Uterus (tissue), 4 donors: ENCODE results near the gene DIAPH2. TPM values are rescaled to one million over a fixed set of nuclear protein-coding genes. Genes with fewer than 3 reads are reported as not detected.
"Not testable (repeated sequence)": the region's sequence is repeated elsewhere in the genome, so short reads cannot be mapped to it uniquely, and the experiment has no call there.

ENCODE experiments used
- DNase-seq, 2 donors: peaks; one replicate each; pipeline ENCODE4 v3.0.0-alpha.2; 2019 to 2020
- H3K27ac ChIP-seq, 2 donors: fragments of 200-600 bp; sonication (generic); 1 replicate in 1 of 2; 2 replicates in 1 of 2; pipeline ENCODE4 v1.5.1; 2016 to 2018
- H3K27me3 ChIP-seq, 2 donors: fragments of 200-600 bp; sonication (generic); one replicate each; pipeline ENCODE4 v1.5.1; 2018 to 2019; ENCODE audit warnings: control low read depth in 1 of 2
- H3K36me3 ChIP-seq, 2 donors: fragments of 200-600 bp; sonication (generic); one replicate each; pipeline ENCODE4 v1.5.1; 2019; ENCODE audit warnings: control low read depth in 1 of 2
- H3K4me1 ChIP-seq, 2 donors: fragments of 200-600 bp; sonication (generic); one replicate each; pipeline ENCODE4 v1.5.1; 2018 to 2019; ENCODE audit warnings: control low read depth in 1 of 2
- H3K4me3 ChIP-seq, 2 donors: fragments of 200-600 bp; sonication (generic); 1 replicate in 1 of 2; 2 replicates in 1 of 2; pipeline ENCODE4 v1.5.1; 2018 to 2019; ENCODE audit warnings: mild to moderate bottlenecking in 1 of 2
- H3K9me3 ChIP-seq, 2 donors: fragments of 200-600 bp; sonication (generic); one replicate each; pipeline ENCODE4 v1.5.1; 2019; ENCODE audit warnings: control low read depth in 1 of 2
- POLR2A ChIP-seq, 2 donors: fragments of 450-650 bp; IDR thresholded peaks; one replicate each; pipeline ENCODE4 v1.6.1; 2016; ENCODE audit warnings: antibody characterized with exemption in 2 of 2, mild to moderate bottlenecking in 1 of 2, moderate library complexity in 1 of 2
- intact Hi-C: fragments of 100-400 bp; cut with DNase I; formaldehyde crosslinking; loops from one replicate; pipeline ENCODE4 v1.15.1; 2023; ENCODE audit warnings: low total_unique reads
- total RNA-seq, 4 donors: library from RNA; depleted of rRNA in 3 of 4; stranded (reverse); fragments of >200 nt in 3 of 4; gene quantifications; one replicate each; pipeline versions ENCODE4 v1.1.0 to v1.2.4, GENCODE V29; 2014 to 2023
- TF ChIP-seq, protein P1 (sequence below), 4 experiments: fragments of 200-600 bp in 2 of 4; fragments of 450-650 bp in 2 of 4; sonication (generic) in 2 of 4; IDR thresholded peaks; one replicate each; pipeline ENCODE4 v1.5.1; 2016 to 2019; ENCODE audit warnings: antibody characterized with exemption in 4 of 4, mild to moderate bottlenecking in 2 of 4, moderate library complexity in 1 of 4
- donor health status: DM: yes; HTN: yes; CAD: no.

Gene DIAPH2
- total RNA-seq, 4 donors from 2014 or later, result 16.7 to 41.5 (median 30.3) TPM

DNA sequence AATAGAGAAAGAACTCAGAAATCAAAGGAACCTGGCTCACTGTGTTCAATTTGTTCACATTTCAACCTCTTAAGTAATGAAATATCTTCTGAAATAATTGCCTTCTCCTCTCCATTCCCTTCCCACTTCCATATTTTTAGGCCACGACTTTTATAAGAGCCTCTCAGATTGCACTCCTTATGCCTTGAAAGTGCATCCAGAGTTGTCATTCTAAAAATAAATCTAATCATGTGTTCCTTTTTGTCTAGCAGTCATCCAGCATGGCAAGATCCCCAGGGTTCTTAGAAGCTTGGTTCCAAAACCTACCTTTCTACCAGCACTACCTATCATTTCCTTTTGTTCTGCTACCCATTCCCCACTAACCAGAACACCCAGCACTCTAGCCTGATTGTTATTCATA lies 156.7 kb downstream of the DIAPH2 start:
- DNase-seq, result no peak
- H3K27me3 ChIP-seq, result no peaks in the 10 kb centered on the region
- intact Hi-C loops, result no loop called here
- H3K4me3 ChIP-seq, result no peak overlapping the region
- no peaks in the 10 kb centered on the region for H3K36me3 ChIP-seq
- H3K27ac ChIP-seq, result no peak overlapping the region
- no peaks in the 10 kb centered on the region for H3K4me1 ChIP-seq
- TF ChIP-seq POLR2A (IDR thresholded peaks at IDR 0.05), result no peak
- TF ChIP-seq, protein P1, sequence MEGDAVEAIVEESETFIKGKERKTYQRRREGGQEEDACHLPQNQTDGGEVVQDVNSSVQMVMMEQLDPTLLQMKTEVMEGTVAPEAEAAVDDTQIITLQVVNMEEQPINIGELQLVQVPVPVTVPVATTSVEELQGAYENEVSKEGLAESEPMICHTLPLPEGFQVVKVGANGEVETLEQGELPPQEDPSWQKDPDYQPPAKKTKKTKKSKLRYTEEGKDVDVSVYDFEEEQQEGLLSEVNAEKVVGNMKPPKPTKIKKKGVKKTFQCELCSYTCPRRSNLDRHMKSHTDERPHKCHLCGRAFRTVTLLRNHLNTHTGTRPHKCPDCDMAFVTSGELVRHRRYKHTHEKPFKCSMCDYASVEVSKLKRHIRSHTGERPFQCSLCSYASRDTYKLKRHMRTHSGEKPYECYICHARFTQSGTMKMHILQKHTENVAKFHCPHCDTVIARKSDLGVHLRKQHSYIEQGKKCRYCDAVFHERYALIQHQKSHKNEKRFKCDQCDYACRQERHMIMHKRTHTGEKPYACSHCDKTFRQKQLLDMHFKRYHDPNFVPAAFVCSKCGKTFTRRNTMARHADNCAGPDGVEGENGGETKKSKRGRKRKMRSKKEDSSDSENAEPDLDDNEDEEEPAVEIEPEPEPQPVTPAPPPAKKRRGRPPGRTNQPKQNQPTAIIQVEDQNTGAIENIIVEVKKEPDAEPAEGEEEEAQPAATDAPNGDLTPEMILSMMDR (IDR thresholded peaks at IDR 0.05), result no peak
- H3K9me3 ChIP-seq, result no peaks in the 10 kb centered on the region

DNA sequence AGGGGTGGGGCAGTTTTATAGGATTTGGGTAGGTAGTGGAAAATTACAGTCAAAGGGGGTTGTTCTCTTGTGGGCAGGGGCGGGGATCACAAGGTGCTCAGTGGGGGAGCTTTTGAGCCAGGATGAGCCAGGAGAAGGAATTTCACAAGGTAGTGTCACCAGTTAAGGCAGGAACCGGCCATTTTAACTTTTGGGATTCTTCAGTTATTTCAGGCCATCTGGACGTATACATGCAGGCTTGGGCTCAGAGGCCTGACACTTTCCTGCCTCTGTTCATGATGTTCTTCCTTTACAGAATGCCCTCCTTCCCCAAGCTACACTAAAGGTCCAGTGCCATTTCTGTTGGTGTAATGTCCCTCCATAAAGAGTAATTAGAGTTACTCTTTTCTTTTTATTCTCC lies 157.2 kb downstream of the DIAPH2 start:
- intact Hi-C loops, H3K9me3 ChIP-seq, H3K36me3 ChIP-seq, H3K4me3 ChIP-seq, H3K27ac ChIP-seq, H3K27me3 ChIP-seq, H3K4me1 ChIP-seq, DNase-seq: not testable (repeated sequence)

DNA sequence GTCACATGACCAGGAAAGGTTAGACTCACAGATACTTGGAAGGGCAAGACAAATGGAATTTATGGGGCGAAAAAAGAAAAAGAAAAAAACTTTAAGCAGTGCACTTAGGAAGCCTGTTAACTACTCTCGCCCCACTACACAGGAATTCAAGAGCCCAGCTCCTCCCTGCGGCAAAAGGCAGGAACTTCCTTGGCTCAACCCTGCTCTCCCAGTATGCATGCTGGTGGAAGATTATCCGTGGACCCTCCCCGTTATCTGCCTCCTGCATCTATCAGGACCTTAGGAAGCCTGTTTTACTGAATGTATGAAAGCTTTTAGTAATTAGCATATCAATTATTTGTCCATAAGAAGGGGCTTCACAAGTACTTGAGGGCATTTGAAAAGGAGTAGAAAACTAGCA lies 158.9 kb downstream of the DIAPH2 start:
- no peak overlapping the region for H3K4me3 ChIP-seq
- no peaks in the 10 kb centered on the region for H3K27me3 ChIP-seq
- no peak overlapping the region for H3K27ac ChIP-seq
- intact Hi-C loops, result no loop called here
- no peaks in the 10 kb centered on the region for H3K9me3 ChIP-seq
- TF ChIP-seq POLR2A (IDR thresholded peaks at IDR 0.05), result no peak
- TF ChIP-seq, protein P1 (IDR thresholded peaks at IDR 0.05), result no peak
- H3K4me1 ChIP-seq, result no peaks in the 10 kb centered on the region
- no peak for DNase-seq
- H3K36me3 ChIP-seq, result no peaks in the 10 kb centered on the region

DNA sequence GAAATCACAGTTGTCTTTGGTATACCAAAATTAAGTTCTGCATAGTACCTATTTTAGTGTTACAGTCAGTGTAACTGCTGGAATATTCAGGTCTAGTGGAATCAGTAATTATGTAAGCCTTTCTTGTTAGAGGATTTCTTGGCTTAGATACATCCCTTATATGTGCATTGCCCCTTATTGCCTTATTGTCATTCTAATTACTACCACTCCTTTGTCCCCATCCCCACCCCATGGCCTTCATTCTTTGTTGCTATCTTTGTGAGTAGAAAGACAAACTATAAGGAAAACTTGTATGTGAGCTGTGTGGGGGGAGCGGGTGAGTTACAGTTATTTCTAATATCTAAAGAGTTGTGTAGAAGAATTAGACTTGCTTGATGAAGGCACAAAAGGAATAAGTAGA lies 162.2 kb downstream of the DIAPH2 start:
- H3K4me1 ChIP-seq, result no peaks in the 10 kb centered on the region
- H3K9me3 ChIP-seq, result no peaks in the 10 kb centered on the region
- no peak overlapping the region for H3K4me3 ChIP-seq
- no peak for DNase-seq
- H3K27me3 ChIP-seq, result no peaks in the 10 kb centered on the region
- TF ChIP-seq POLR2A (IDR thresholded peaks at IDR 0.05), result no peak
- TF ChIP-seq, protein P1 (IDR thresholded peaks at IDR 0.05), result no peak
- no peaks in the 10 kb centered on the region for H3K36me3 ChIP-seq
- no peak overlapping the region for H3K27ac ChIP-seq
- intact Hi-C loops, result no loop called here

DNA sequence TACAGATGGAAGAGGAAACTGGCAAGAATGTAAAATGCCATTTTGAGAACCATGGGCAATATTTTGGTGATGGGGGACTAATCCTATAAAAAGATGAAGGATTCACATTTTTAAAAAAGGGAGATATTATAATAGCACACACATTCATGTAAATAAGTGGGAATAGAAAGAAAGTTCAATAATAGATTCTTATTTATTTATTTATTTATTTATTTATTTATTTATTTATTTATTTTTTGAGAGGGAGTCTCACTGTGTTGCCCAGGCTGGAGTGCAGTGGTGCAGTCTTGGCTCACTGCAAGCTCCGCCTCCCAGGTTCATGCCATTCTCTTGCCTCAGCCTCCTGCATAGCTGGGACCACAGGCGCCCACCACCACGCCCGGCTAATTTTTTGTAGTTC lies 174.8 kb downstream of the DIAPH2 start:
- DNase-seq, H3K36me3 ChIP-seq, H3K27ac ChIP-seq, H3K4me3 ChIP-seq, H3K4me1 ChIP-seq, H3K9me3 ChIP-seq, intact Hi-C loops, H3K27me3 ChIP-seq: not testable (repeated sequence)

DNA sequence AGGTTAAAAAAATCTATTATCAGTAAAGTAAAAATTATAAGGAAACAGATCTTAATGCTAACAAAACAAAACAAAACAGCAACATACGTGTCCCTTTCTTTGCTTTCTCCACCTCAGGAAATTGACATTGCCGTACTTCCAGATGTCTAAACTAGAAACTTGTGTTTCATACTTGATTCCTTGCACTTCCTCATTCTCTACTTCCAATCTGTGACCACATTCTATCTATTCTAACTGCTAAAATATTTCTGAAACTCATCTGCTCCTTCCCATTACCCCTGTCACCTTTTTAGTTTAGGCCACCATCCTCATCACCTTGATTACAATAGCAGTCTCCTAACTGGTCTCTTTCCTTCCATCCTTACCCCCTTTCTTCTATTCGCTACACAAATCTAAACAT lies 176.6 kb downstream of the DIAPH2 start:
- no peaks in the 10 kb centered on the region for H3K4me1 ChIP-seq
- intact Hi-C loops, result no loop called here
- no peak overlapping the region for H3K4me3 ChIP-seq

More for the DNA sequence above, 176.6 kb downstream of the DIAPH2 start:
- no peaks in the 10 kb centered on the region for H3K9me3 ChIP-seq
- H3K27me3 ChIP-seq, result no peaks in the 10 kb centered on the region
- DNase-seq, result no peak
- TF ChIP-seq, protein P1 (IDR thresholded peaks at IDR 0.05), result no peak
- no peak for TF ChIP-seq POLR2A (IDR thresholded peaks at IDR 0.05)
- no peaks in the 10 kb centered on the region for H3K36me3 ChIP-seq
- no peak overlapping the region for H3K27ac ChIP-seq
